GM12878 (cell line): Measurements from ENCODE around the gene PDE9A. TPM values are rescaled to one million over a fixed set of nuclear protein-coding genes. Genes with fewer than 3 reads are reported as not detected.

Experiments
- ATAC-seq: fragments of 200-7000 bp; cut with Tn5 transposase; 3 replicates; pipeline ENCODE4 v1.9.1; 2020; ENCODE audit warnings: mild to moderate bottlenecking, moderate library complexity
- BruUV-seq: library from RNA; stranded (reverse); fragments of 400-500 nt; replicated peaks from 2 replicates; lab custom pipeline; 2021; lab: Mats Ljungman, UMichigan
- CTCF ChIA-PET: fragments of 300-600 bp; sonication (Branson Sonifier 250); formaldehyde crosslinking; extraction: SDS; loops from one replicate; lab custom pipeline; 2021; ENCODE audit warnings: inconsistent platforms; lab: Yijun Ruan, JAX
- POLR2A ChIA-PET: fragments of 350-600 bp; formaldehyde crosslinking; extraction: SDS; loops from one replicate; lab custom pipeline; 2021; ENCODE audit warnings: inconsistent platforms; lab: Charles Lee
- RAD21 ChIA-PET: fragments of 300-600 bp; sonication (Branson Sonifier 250); formaldehyde crosslinking; loops from one replicate; lab custom pipeline; 2023; ENCODE audit warnings: antibody characterized with exemption; ENCODE audit not compliant: unreplicated experiment; lab: Charles Lee
- SMC1A ChIA-PET: fragments of 300-600 bp; sonication (Branson Sonifier 250); formaldehyde crosslinking; loops from one replicate; lab custom pipeline; 2023; ENCODE audit not compliant: unreplicated experiment, uncharacterized antibody; lab: Charles Lee
- DNase-seq: peaks from one replicate; pipeline ENCODE4 v3.0.0-alpha.2; 2011; ENCODE audit warnings: low read depth, low spot score
- FAIRE-seq: peaks from 3 replicates; lab custom pipeline; 2011; peaks lifted over from hg19 to GRCh38; lab: Jason Lieb, UNC
- H2AFZ ChIP-seq: 2 replicates; pipeline ENCODE4 v1.6.0; 2011; ENCODE audit warnings: low read depth, low read length, control low read depth; ENCODE audit not compliant: control insufficient read depth
- H3K27ac ChIP-seq: 2 replicates; pipeline ENCODE4 v1.5.1; 2011; ENCODE audit warnings: control low read depth; ENCODE audit not compliant: control insufficient read depth, insufficient read depth
- H3K27me3 ChIP-seq, 2 experiments: replicated peaks in 1 of 2; 2 replicates each; pipeline versions ENCODE4 v1.6.0 to v1.6.1; 2011; ENCODE audit warnings: low read length in 1 of 2; ENCODE audit not compliant: control insufficient read depth in 2 of 2, insufficient read depth in 2 of 2
- H3K36me3 ChIP-seq, 2 experiments: 2 replicates each; pipeline ENCODE4 v1.5.1; 2011; ENCODE audit warnings: low read length in 1 of 2; ENCODE audit not compliant: control insufficient read depth in 2 of 2, insufficient read depth in 2 of 2
- H3K4me1 ChIP-seq: 2 replicates; pipeline ENCODE4 v1.6.1; 2011; ENCODE audit warnings: mild to moderate bottlenecking, low read length, moderate library complexity, mixed read lengths; ENCODE audit not compliant: control insufficient read depth, insufficient read depth
- H3K4me2 ChIP-seq: 2 replicates; pipeline ENCODE4 v1.6.0; 2011; ENCODE audit warnings: control low read depth; ENCODE audit not compliant: control insufficient read depth, insufficient read depth
- H3K4me3 ChIP-seq: fragments of 200-600 bp; sonication (generic); 2 replicates; pipeline ENCODE4 v1.5.1; 2016
- H3K79me2 ChIP-seq: 2 replicates; pipeline ENCODE4 v1.6.0; 2011; ENCODE audit warnings: low read length; ENCODE audit not compliant: control insufficient read depth, insufficient read depth
- H3K9ac ChIP-seq: 2 replicates; pipeline ENCODE4 v1.8.0; 2011; ENCODE audit warnings: low read length, control low read depth, mixed read lengths; ENCODE audit not compliant: control insufficient read depth, insufficient read depth
- H3K9me3 ChIP-seq: replicated peaks from 3 replicates; pipeline ENCODE4 v1.5.1; 2011; ENCODE audit warnings: mild to moderate bottlenecking, low read length; ENCODE audit not compliant: control insufficient read depth, insufficient read depth
- H4K20me1 ChIP-seq: 2 replicates; pipeline ENCODE4 v1.6.0; 2011; ENCODE audit not compliant: control insufficient read depth, insufficient read depth
- ATF7 ChIP-seq: fragments of 450-650 bp; IDR thresholded peaks from 2 replicates; pipeline ENCODE4 v1.6.1; 2016; ENCODE audit warnings: low read depth, mild to moderate bottlenecking
- CBFB ChIP-seq: IDR thresholded peaks from 2 replicates; pipeline ENCODE4 v1.6.1; 2016; ENCODE audit warnings: antibody characterized with exemption, low read depth
- FOXK2 ChIP-seq: fragments of 450-650 bp; IDR thresholded peaks from 2 replicates; pipeline ENCODE4 v1.6.1; 2017; ENCODE audit warnings: mild to moderate bottlenecking, moderate library complexity
- POLR2AphosphoS5 ChIP-seq: IDR thresholded peaks from 2 replicates; pipeline ENCODE4 v1.6.1; 2011; ENCODE audit warnings: mild to moderate bottlenecking, low read length, inconsistent platforms
- POU2F2 ChIP-seq: IDR thresholded peaks from 3 replicates; pipeline ENCODE4 v1.6.1; 2011; ENCODE audit warnings: low read depth, mild to moderate bottlenecking, low read length, borderline replicate concordance
- SIX5 ChIP-seq: IDR thresholded peaks from 2 replicates; pipeline ENCODE4 v1.6.1; 2011; ENCODE audit warnings: mild to moderate bottlenecking, low read depth, low read length, moderate library complexity; ENCODE audit not compliant: severe bottlenecking
- SP1 ChIP-seq: IDR thresholded peaks from one replicate; pipeline ENCODE4 v1.6.1; 2011; ENCODE audit warnings: low read depth, low read length
- STAT3 ChIP-seq: IDR thresholded peaks from 2 replicates; pipeline ENCODE4 v1.6.1; 2011; ENCODE audit warnings: low read depth, low read length, improper control_type of control experiment
- ZNF687 ChIP-seq: fragments of 450-650 bp; IDR thresholded peaks from 2 replicates; pipeline ENCODE4 v1.6.1; 2017; ENCODE audit warnings: mild to moderate bottlenecking, moderate library complexity
- WGBS: methylation state at CpG from one replicate; pipeline ENCODE4 v1.1.6; 2016; ENCODE audit warnings: low lambda C conversion rate; ENCODE audit not compliant: insufficient replicate concordance, insufficient coverage; ENCODE audit errors: missing lambda C conversion rate; 5-methylcytosine and 5-hydroxymethylcytosine counted together
- in situ Hi-C: fragments of 300-500 bp; cut with MboI; formaldehyde crosslinking; loops from 9 replicates; pipeline ENCODE4 v1.14.3; 2018; ENCODE audit warnings: mixed read lengths
- intact Hi-C: fragments of 100-400 bp; cut with micrococcal nuclease; formaldehyde crosslinking; loops from one replicate; pipeline ENCODE4 v1.14.2; 2022; ENCODE audit not compliant: unreplicated experiment
- polyA plus RNA-seq, 11 experiments: library from polyadenylated mRNA; depleted of rRNA in 4 of 11; unstranded in 6 of 11; stranded (reverse) in 5 of 11; fragments of >200 nt; fragmentation: Nextera tagmentation in 4 of 11; fragmentation: Illumina TruSeq in 1 of 11; extraction: Ambion mirVana in 4 of 11; extraction: Trizol in 1 of 11; gene quantifications; 1 replicate in 1 of 11; 2 replicates in 10 of 11; pipeline versions ENCODE4 v1.2.1 to v1.2.3, GENCODE V29; 2011 to 2016; ENCODE audit warnings: inconsistent platforms in 2 of 11, missing spikeins in 2 of 11, low read depth in 1 of 11
- total RNA-seq, 4 experiments: library from RNA; depleted of rRNA in 3 of 4; stranded (reverse); fragments of >200 nt in 3 of 4; fragmentation: Illumina TruSeq in 1 of 4; extraction: Trizol in 1 of 4; gene quantifications; 2 replicates each; pipeline versions ENCODE4 v1.2.1 to v1.2.3, GENCODE V29; 2013 to 2021

Gene PDE9A
- total and polyA plus RNA-seq, 10 of the 15 experiments (the other 5 are each of a cell fraction or from before 2014, with no cell fraction given), result 0.08 to 0.45 (median 0.20) TPM; not detected in 1

GRCh38 chr21:42680429-42680828, 27.0 kb downstream of the PDE9A start:
- no peaks in the 10 kb centered on the region for H3K79me2 ChIP-seq
- FAIRE-seq (no peak), ATAC-seq (no peak), DNase-seq (no peak)
- H2AFZ ChIP-seq, result no peak overlapping the region
- no peaks in the 10 kb centered on the region; the same call in 1 of the 2 replicates for H4K20me1 ChIP-seq
- H3K36me3 ChIP-seq, result no peaks in the 10 kb centered on the region
- H3K9me3 ChIP-seq, result no peaks in the 10 kb centered on the region
- WGBS, result 35% methylated on average over 11 of the region's 11 CpGs
- POLR2A ChIA-PET, result no interaction called here
- RAD21 ChIA-PET, result no interaction called here
- H3K27me3 ChIP-seq, result peaks cover 0 to 2% of the 10 kb centered on the region in 2 experiments; a peak in 2 of 4 replicates
- SMC1A ChIA-PET, result interaction anchor here (0.5 kb wide), 1 partner anchor 43 kb away, joined by 3 read pairs; no protein-coding TSS in a partner anchor
- in situ Hi-C loops, result no loop called here
- TF ChIP-seq CBFB, result no peak
- intact Hi-C loops, result no loop called here
- no peak overlapping the region for H3K9ac ChIP-seq
- H3K27ac ChIP-seq, result no peak overlapping the region
- H3K4me1 ChIP-seq, result no peaks in the 10 kb centered on the region
- no peak overlapping the region for H3K4me3 ChIP-seq
- CTCF ChIA-PET, result no interaction called here
- no peak overlapping the region for H3K4me2 ChIP-seq
- no TSS peak for BruUV-seq

GRCh38 chr21:42681296-42682206, 28.1 kb downstream of the PDE9A start:
- Histone ChIP-seq H3K4me1 (no peaks in the 10 kb centered on the region), H3K9me3 (no peaks in the 10 kb centered on the region), H3K4me3 (no peak overlapping the region), H3K27me3 (no peaks in the 10 kb centered on the region; a peak in 2 of 4 replicates), H3K27ac (no peak overlapping the region), H4K20me1 (no peaks in the 10 kb centered on the region; the same call in 1 of the 2 replicates), H3K9ac (no peak overlapping the region), H3K79me2 (no peaks in the 10 kb centered on the region), H3K36me3 (no peaks in the 10 kb centered on the region), H2AFZ (no peak overlapping the region), H3K4me2 (no peak overlapping the region)
- ATAC-seq (no peak), DNase-seq (no peak), FAIRE-seq (no peak)
- SMC1A ChIA-PET, result no interaction called here
- POLR2A ChIA-PET, result no interaction called here
- CTCF ChIA-PET, result interaction anchor here (0.9 kb wide), 1 partner anchor 88 kb away, joined by 3 read pairs; no protein-coding TSS in a partner anchor
- RAD21 ChIA-PET, result no interaction called here
- BruUV-seq, result no TSS peak
- in situ Hi-C loops (no loop called here), intact Hi-C loops (no loop called here)
- 54% methylated on average over 24 of the region's 24 CpGs for WGBS
- no peak for TF ChIP-seq POU2F2
- TF ChIP-seq ZNF687, result no peak
- TF ChIP-seq ATF7, result no peak
- TF ChIP-seq SIX5, result no peak
- no peak for TF ChIP-seq STAT3
- no peak for TF ChIP-seq POLR2AphosphoS5
- TF ChIP-seq SP1, result no peak
- no peak for TF ChIP-seq FOXK2
